CD4-positive, alpha-beta T cell treated with Interferon alpha-2 for 1 hour (primary cell): Measurements from ENCODE around the gene GLRX3.

ENCODE experiments used
- DNase-seq, 2 donors: peaks; one replicate each; pipeline ENCODE4 v3.0.0-alpha.2; 2020 to 2022

GLRX3 gene

DNA sequence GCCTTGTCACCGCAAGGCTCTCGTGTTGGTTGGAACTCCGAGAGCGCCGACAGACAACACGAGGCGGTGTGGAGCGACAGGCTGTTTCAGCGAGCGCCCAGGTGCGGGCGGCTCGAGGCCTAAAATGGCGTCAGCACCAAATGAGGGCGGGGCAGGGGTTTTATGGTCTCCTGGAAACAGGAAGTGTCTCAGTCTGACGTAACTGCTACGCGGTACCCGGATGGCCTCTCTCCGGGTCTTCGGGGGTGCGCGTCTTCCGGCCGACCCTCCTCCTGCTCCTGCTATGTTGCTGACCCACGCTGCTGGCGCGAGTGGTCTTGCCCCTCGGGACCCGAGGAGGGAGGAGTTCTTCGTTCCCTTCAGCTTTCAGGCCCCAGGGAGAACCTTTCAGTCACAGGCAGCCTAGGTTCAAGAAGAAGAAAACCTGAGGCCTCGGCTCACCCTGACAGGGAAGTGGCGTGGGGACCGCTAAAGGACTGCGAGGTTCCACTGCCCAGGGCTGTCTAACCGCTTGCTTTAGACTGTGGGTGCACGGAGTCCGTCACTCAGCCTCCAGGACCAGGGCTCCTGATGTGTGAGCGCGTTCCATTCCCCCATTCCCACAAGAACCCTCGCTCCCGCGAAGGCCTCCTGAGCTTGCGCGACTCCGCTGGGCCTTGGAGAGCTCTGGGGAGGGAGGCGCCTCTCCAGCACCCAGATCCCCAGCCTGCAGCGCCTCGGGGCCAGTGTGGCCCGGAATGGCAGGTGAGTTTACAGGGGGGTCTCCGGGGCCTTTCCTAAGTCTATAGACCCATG is 77.3 kb downstream of the GLRX3 start:
- DNase-seq: no peak

DNA sequence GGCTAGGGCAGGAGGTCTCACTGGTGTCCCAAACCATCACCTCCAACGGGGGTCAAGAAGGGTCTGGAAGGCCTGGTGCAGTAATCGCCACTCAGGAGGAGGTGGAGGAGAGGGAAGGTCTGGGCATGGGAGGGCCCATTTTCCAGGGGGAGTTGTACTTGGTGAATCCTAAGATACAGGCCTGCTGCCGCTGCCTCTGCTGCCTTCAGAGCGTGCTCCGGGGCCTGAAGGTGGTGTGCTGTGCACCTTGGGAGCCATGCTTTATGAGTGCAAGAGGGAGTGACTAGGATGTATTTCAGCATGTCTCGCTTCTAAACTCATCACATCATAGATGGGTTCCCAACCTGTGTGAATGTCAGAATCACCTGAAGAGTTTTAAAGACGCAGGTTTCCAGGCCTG is 78.2 kb downstream of the GLRX3 start:
- DNase-seq: no peak

DNA sequence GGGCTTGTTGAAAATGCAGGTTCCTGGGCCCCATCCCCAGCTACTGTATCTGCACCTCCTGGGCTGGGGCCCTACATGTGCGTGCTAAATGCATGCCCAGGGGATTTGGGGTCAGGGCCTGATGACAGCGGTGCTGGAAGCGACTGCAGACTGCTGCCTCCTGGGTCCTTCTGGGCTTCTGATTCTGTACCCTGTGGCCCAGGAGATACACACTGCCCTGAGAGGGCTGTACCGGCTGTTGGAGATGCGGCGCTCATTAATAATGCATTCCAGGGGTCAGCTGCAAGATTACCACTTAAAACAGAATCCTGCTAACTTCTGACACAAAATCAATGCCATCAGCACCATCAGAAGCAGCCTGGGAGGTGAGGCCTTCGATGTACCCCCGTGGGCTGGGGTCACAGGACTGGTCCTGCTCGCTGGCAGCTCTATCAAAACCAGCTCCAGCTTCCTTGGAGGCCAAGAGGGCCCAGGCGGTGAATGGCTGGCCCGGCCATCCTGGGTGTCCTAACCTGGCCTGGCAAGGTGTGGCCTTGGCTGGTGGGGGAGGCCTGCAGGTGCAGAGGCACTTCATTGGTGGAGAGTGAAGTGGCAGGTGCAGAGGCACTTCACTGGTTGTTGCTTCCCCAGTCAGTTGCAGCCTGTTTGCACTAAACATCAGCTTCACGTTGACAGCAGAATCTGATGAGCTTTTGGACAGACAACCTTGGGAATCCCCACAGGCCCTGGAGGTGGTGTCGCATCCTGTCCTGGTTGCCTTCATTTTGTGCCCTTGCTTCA is 79.2 kb downstream of the GLRX3 start:
- no peak for DNase-seq

DNA sequence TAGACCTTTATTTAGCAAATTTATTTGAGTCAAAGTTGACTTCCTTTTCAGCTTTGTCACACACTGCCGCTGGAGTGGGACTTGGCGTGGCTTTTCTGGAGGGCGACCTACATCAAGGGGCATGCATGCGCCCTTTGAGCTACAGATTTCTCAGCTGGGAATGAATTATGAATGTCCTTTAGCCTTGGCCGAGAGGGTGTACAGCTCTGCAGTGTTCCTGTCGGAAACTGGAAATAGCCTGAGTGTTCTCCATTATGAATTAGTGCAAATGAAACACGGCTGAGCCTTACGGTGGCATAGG is 79.7 kb downstream of the GLRX3 start:
- no peak for DNase-seq

DNA sequence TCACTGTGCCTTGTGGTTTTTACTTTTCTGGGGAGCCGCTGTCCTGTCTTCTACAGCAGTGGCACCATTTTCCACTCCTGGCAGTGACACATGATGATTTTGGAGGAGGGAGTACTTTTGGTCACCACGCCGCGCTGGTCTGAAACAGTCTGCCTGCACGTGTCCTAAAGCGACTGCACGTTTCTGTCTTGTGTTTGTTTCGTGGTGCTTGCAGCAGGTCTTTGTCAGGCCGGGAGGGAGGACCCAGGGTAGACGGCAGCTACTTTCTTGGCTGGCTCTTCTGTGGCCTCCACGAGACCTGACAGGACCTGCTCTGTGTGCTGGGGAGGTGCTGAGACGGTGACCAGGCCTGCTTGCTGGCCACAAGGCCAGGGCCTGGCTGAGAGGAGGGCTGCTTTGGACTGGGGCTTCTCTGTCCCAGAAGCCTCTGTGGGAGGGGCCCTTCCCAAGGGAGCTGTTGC is 82.0 kb downstream of the GLRX3 start:
- DNase-seq: no peak

DNA sequence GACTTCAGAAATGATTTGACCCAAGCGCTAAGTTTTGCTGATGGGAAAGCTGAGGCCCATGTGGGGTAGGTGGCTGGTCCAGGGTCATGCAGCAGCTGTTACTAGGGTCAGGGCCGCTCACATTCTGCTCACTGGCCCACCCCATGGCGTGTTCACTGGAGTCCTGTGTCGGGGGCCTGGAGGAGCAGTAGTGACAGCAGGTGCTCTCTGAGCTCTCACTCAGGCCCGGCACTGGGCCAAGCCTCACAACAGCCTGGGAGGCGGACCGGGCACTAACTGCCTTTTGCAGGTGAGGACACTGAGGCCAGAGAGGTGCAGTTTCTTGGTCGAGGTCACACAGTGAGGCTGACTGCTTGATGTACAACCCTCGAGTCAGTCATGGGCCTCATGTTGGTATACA is 82.7 kb downstream of the GLRX3 start:
- DNase-seq: no peak

DNA sequence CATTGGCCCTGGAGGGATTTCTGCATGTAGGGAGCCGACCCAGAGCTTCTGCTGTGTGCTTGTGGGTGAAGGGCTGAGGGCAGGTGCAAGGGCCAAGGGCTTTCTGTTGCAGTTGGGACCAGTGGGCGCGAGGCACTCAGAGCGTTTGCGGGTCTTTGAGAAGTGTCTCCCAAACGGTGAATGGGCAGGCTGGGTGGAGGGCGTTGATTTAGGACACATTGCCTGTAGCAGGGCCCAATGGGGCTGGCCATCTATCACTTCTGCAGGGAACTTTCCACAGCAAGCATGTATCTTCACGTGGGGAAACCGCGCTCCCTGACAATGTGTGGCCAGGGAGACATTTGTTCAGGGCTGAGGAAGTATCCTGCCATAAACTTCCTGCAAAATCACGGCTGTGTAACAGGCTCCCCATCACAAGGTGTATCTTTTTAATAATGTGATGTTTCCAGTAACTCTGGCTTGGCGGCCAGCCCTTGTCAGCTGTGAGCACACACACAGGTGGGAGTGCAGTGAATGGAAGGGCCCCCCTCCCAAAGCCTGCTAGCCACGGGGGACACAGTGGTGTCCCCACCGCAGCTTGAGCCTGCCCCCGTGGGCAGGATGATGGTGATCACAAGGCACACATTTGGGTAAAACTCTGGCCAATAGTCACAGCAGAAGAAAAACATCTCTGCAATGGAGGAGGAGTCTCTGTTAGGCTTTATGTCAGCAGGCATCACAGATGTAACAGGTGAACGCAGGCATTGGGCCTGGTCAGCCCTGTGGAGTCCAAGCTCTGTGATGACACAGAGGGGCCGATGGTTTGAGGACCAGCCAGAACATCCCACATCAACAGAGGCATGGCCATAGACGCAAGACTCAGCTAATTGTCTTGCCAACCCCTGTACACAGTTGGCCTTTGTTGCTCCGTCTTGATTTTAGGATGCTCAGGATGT is 84.3 kb downstream of the GLRX3 start:
- DNase-seq: no peak

DNA sequence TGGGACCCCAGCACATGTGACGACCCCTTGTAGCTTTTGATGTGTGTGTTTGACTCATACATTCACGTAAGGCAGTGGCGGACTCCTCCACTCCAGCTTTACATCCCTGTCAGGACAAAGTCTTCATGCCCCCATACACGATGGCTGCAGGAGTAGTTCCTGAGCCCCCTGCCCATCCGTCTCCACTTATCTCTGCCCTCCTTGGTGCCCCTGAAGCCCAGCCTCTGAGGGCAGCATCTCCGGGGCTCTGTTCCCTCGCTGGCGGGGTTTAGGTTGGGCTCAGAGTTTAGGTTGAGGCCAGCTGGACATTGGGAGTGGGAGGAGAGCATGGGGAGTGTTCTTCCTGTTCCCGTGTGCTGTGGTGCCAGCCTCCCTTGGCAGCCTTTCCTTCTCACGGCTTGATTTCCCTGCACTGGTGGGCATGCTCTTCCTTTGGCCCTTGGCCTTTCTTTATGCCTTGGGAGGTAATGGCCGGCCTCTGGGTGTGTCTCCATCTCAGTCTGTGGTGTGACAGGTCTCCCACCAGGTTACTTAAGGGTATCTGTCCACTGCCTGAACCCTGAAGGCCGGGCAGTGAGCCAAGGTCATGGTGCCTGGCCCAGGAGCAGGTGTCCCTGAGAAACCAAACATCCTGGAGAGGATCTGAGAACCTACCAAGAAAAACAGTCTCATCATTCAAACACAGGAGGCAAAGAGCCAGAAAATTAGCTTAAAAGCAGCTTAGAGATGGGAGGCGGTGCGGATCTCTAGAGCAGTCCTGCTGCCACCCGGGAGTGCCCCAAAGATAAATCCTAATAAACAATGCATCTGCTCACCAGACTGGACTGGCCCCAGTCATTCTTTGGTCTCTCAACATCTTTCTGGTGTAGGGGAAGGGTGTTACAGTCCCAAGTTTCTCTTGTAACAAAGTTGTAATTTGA is 85.5 kb downstream of the GLRX3 start:
- no peak for DNase-seq

DNA sequence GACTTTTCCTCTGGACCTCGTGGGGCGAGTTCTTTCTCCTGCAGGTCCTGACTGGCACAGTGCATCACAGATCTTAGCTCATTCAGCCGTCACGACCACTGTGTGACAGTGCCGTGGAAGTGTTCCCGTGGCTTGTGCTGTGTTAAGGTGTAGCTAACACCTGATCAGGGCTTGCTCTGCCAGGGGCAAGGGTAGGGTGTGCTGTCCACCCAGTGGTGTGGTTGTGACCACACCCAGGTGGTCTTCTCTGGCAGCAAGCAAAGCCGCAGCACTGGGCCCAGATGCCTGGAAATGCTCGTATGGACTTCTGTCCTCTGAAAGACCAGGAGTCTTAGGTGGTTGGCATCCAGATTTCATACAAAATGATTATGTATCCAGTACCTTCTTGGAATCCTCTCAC is 86.2 kb downstream of the GLRX3 start:
- no peak for DNase-seq

DNA sequence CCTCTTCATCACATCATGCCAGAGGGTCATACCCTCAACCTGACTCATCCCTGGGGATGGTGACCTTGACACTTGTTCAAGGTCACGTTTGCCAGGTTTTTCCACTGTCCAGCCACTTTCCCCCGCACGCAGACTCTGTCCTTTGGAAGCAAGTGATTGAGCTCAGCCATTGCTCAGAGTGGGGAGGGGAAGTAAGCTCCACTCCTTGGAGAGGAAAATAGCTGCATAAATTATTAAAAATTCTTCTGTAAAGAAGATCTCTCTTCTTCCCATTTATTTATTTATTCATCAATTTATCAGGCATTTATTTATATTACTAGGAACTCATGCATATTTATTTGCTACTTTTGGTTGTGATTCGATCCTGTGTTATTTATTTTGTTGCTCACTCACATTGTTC is 88.0 kb downstream of the GLRX3 start:
- no peak for DNase-seq

DNA sequence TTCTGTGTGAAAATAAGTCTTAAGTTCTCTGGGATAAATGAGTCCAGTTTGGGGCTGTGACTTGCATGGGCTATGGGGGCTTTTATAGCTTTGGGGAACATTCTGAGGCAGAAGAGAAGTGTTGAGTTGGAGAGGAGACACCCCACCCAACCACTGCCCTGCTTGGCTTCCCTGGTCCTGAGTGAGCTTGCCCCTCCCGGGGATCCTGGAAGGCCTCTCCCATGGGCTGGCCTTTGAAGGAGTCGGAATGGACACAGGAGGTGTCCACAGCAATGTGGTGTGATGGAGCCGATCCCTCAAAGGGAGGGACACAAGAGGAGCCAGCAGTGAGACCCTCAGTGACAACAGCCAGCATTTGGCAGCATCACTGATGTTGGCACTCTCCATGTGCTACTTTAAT is 89.8 kb downstream of the GLRX3 start:
- DNase-seq: no peak

DNA sequence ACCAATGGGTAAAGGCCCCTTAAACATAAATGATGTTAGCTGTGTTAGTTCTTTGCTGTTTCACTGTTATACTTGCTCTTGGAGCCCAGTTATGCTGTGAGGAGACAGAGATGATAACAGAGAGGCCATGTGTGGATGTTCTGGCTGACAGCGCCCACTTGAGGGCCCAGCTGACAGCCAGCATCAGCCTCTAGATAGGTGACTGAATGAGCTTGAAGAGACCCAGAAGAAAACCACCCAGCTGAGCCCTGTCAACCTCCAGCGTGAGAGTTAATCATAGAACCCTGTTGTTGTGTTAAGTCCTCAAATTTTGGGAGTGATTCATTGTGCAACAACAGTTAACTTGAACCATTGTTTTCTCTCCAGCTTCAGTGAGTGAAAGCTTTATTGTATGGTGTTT is 91.7 kb downstream of the GLRX3 start:
- no peak for DNase-seq
